GM19328 (cell line): ENCODE results near the gene ACYP1.

ENCODE experiments used
- ATAC-seq: cut with Tn5 transposase; IDR thresholded peaks from one replicate; pipeline ENCODE4 v1.9.1; 2021; ENCODE audit warnings: mild to moderate bottlenecking, moderate library complexity; ENCODE audit not compliant: unreplicated experiment

ACYP1 gene

DNA sequence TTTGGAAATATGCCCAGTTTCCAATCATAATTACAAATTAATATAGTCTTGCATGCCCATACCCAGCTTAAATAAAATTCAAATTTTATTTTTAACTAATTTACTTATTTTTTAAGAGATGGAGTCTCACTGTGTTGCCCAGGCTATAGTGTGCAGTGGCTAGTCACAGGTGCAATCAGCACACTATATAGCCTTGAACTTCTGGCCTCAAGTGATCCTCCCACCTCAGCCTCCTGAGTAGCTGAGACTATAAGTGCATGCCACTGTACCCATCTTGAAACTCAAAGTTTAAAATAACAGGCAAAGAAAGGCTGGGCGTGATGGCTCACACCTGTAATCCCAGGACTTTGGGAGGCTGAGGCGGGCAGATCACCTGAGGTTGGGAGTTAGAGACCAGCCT is 22.9 kb downstream of the ACYP1 start:
- ATAC-seq, result no peak

GRCh38 chr14:75040507-75040906 is 23.3 kb downstream of the ACYP1 start:
- ATAC-seq, result no peak

DNA sequence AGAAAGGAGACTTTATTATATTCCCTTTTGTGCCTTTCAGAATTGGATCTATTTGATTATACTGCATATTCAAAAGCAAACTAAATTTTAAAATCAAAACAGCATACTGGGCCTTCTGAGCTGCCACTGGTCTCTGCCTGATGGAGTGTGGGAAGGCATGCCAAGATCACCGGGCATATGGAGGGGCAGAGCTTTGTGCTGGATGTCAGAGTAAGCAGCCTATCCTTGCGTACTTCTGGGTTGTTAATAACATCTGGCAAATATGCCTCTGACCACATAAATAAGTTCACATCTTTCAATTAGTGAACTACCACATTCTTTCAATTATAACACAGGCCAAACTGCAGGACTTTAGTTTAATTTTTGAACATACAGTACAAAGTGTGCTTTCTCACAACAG is 30.9 kb downstream of the ACYP1 start:
- ATAC-seq, result no peak

DNA sequence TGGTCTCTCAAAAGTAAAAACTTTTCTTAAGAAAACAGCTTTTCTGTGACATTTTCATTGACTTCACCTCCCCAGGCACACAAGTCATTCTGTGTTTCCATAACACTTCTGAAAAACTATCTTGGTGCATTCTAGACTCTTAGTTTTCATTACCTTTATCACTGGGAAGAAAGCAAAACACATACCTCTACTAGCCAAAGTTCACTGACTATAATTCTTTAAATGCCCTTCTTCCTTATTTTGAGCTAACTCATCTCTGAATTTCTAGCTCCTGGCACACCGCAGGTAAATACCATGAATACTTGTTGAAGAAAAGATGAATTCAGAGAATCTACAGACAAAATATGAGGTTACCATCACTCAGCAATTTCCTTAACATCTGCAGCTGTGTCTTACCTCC is 33.7 kb downstream of the ACYP1 start:
- ATAC-seq, result no peak

- ATAC-seq, result no peak
Measured at GRCh38 chr14:75025876-75026275, 37.9 kb downstream of the ACYP1 start.

DNA sequence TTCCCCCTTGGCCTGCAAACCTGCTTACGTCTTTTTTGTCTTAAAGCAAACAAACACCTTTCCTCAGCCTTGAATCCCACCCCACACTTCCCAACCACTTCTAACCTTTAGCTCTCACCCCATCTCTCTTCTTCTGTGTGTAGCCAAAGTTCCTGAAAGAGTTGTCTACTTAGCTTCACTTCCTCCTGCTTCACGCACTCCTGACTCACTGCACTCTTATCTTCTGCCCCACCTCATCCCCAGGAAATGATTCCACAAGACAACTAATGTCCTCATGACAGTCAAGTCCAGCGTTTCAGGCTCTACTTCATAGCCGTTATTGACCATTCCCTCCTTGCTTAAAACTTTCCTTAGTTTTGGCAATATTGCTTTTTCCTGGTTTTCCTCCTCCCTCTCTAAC is 38.7 kb downstream of the ACYP1 start:
- no peak for ATAC-seq

GRCh38 chr14:75023108-75023507 is 40.7 kb downstream of the ACYP1 start:
- ATAC-seq, result no peak

DNA sequence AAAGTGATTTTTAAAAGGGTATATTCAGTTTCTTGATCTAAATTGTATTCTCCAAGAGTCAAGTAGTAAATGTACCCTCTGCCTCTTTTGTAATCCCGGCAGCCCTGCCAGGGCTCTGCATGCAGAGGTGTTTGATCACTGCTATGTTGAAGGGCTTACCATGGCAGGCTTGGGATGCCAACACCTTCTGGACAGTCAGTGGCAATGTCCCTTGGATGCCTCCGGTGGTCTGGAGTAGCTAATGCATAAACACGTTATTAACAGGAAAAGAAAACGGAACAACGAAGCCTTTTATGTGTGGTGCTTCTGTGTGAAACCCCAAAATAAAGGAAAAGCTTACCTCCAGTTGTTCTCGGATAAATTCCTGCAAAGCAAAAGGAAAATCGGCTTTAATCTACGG is 41.2 kb downstream of the ACYP1 start:
- ATAC-seq, result no peak

GRCh38 chr14:75018694-75019093 is 45.1 kb downstream of the ACYP1 start:
- no peak for ATAC-seq

DNA sequence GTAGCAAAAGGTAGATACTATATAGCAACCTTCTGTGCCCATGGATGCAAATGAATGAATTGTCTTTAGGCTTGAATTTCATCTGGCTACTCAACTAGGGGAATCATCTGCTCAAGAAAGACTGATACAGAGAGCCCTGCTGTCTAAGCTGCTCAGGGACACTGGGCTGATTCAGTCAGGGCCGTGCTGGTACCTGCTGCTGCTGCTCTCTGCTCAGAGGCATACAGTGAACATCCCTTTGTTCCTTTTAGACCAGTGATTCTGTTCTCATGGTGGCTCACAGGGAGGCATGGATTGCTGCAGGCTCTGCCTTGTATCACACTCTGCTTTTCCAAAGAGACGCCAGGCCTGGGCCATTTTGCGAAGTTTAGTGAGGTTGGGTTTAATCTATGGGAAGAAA is 47.0 kb downstream of the ACYP1 start:
- no peak for ATAC-seq

- ATAC-seq, result no peak
Measured at GRCh38 chr14:75015496-75015895, 48.3 kb downstream of the ACYP1 start.

- no peak for ATAC-seq
Measured at GRCh38 chr14:75013290-75013689, 50.5 kb downstream of the ACYP1 start.

GRCh38 chr14:75011356-75011994 is 52.3 kb downstream of the ACYP1 start:
- no peak for ATAC-seq

- ATAC-seq, result no peak
Measured at GRCh38 chr14:75010472-75011093, 53.2 kb downstream of the ACYP1 start.

GRCh38 chr14:75009176-75009575 is 54.6 kb downstream of the ACYP1 start:
- no peak for ATAC-seq

GRCh38 chr14:75005357-75005756 is 58.5 kb downstream of the ACYP1 start:
- no peak for ATAC-seq

GRCh38 chr14:75003250-75004027 is 60.4 kb downstream of the ACYP1 start:
- no peak for ATAC-seq
